ENCODE results near the gene TTLL10. TPM values are rescaled to one million over a fixed set of nuclear protein-coding genes. Genes with fewer than 3 reads are reported as not detected.
A peak's percentile ranks its signal among the peaks of the same experiment; 100 is the strongest.

Gene TTLL10
- total RNA-seq, 1 donor from 2014 or later, result not detected

DNA sequence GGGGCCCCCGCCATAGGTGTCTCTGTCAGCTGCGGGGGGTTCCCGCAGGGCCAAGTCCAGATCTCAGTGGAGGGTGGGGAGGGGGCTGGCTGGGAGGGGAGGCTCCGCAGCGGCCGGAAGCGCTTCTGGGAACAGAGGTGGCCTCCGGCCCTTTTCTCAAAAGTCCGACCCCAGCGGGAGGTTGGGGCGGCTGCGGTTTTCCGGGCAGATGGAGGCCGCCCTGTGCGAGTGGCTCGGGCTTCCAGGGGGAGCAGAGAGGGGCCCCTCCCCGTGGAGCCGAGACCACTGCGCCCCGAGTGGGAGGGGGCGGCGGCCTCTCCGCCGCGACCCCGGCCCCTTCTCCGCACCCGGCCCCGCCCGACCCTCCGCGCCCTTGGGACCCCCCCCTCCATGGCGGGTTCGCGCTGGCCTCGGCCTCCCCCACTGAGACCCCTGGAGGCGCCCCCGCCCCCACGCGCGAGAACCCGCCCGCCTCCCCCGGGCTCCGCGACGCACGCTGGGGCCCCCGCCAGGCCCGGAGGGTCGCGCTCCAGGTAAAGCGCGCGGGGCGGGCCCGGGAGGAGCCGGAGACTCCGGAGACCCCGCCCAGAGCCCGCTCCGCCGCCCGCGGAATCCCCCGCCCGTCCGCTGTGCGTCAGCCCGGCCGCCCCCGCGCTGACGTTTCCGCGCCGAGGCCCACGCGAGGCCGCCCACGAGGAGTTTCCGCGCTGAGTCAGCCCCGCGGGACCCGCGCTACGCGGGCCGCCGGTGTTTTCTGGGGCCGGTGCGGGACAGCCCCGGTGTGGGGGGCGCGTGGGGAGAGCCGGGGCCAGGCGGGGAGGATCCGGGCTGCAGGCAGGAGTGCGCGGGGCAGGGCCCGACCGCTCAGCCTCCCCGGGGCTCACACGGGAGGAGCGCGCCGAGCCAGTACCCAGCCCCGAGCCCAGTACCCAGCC is 27.5 kb downstream of the TTLL10 start:
- peak overlapping the region; percentile 30 for H3K4me3 ChIP-seq (ENCODE audit: low read depth, low read length)
- DNase-seq (ENCODE audit: low read depth) (peak; percentile 21), FAIRE-seq (no peak)
- no peaks in the 10 kb centered on the region for H3K36me3 ChIP-seq (ENCODE audit: control insufficient read depth, insufficient read depth, low read length)
- peaks cover 4% of the 10 kb centered on the region for H3K27me3 ChIP-seq (ENCODE audit: control insufficient read depth, insufficient read depth, low read length)
- TF ChIP-seq, protein P1, sequence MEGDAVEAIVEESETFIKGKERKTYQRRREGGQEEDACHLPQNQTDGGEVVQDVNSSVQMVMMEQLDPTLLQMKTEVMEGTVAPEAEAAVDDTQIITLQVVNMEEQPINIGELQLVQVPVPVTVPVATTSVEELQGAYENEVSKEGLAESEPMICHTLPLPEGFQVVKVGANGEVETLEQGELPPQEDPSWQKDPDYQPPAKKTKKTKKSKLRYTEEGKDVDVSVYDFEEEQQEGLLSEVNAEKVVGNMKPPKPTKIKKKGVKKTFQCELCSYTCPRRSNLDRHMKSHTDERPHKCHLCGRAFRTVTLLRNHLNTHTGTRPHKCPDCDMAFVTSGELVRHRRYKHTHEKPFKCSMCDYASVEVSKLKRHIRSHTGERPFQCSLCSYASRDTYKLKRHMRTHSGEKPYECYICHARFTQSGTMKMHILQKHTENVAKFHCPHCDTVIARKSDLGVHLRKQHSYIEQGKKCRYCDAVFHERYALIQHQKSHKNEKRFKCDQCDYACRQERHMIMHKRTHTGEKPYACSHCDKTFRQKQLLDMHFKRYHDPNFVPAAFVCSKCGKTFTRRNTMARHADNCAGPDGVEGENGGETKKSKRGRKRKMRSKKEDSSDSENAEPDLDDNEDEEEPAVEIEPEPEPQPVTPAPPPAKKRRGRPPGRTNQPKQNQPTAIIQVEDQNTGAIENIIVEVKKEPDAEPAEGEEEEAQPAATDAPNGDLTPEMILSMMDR (IDR thresholded peaks at IDR 0.05; ENCODE audit: insufficient read depth, low read length, severe bottlenecking), result no peak

DNA sequence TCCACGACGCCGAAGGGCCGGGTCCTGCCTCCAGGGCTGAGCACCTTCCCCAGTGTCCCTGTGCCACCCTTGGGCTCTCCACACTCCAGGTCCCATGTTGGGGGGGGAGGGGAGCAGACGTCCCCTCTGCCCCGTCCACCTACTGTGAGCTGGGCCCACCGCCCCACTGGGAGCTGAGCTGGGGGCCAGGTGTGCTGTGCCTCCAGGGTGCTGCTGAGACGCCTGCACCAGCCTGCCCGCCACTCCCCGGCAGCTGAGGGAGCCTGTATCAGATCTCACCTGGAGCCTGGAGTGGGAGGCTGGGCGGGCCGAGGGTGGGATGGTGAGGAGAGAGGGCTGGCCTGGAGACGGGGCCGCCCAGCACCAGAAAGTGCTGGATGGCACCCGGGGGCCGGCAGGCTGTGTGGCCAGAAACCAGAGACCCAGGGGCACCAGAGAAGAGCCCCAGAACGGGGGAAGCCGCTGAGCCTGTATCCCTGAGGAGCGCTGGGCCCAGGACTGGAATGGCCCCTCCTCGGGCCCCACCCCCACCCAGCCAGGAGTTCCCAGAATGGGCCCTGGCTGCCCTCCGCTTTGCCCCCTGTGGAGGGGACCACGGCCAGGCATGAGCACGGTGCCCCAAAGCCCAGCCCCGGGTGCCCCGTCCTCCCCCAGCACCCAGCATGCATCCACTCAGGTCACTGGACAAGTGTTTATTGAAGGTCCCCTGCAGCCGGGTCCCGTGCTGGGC is 29.3 kb downstream of the TTLL10 start:
- H3K36me3 ChIP-seq (ENCODE audit: control insufficient read depth, insufficient read depth, low read length), result no peaks in the 10 kb centered on the region
- FAIRE-seq (no peak), DNase-seq (ENCODE audit: low read depth) (peak; percentile 41)
- TF ChIP-seq, protein P1 (IDR thresholded peaks at IDR 0.05; ENCODE audit: insufficient read depth, low read length, severe bottlenecking), result no peak
- H3K27me3 ChIP-seq (ENCODE audit: control insufficient read depth, insufficient read depth, low read length), result peaks cover 4% of the 10 kb centered on the region
- peak overlapping the region; percentile 28 for H3K4me3 ChIP-seq (ENCODE audit: low read depth, low read length)

DNA sequence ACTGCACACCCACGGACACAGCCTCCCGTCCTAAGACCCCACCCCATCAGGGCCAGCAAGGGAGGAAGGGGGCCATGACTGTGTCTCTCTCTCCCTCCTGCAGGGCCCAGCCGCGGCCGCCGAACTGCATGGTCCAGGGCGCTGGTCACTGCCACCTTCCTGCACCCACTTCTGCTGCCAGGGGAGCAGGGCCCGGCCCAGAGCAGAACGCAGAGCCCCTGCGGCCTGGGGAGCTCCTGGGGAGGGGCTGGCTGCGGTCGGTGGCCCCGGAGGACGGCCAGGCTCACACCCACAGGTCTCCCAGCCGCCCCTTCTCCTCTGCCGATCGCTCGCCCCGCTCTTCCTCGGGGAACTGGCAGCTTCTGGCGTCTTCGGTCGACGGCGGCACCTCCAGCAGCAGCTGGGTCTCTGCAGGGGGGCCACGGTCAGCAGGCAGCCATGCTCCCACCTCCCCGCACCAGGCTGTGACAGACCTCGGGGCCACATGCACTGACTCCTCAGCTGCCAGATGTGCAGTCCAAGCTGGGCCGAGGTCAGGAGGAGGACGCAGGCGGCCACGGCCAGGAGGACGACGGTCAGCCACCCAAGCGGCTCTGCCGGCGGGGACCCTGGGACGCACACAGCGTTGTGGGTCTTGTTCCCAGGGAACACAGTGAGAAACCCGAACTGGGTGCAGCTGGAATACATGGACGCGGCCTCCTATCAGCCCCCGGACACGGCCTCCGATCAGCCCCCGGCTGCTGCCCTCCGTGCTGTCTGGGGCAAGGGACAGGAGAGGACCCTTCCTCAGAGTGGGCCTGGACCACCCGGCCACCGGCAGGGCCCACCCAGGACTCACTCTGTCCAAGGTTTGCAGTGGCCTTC is 30.1 kb downstream of the TTLL10 start:
- Histone ChIP-seq H3K4me3 (ENCODE audit: low read depth, low read length) (no peak overlapping the region), H3K27me3 (ENCODE audit: control insufficient read depth, insufficient read depth, low read length) (peaks cover 4% of the 10 kb centered on the region), H3K36me3 (ENCODE audit: control insufficient read depth, insufficient read depth, low read length) (no peaks in the 10 kb centered on the region)
- DNase-seq (ENCODE audit: low read depth), result no peak
- TF ChIP-seq, protein P1 (IDR thresholded peaks at IDR 0.05; ENCODE audit: insufficient read depth, low read length, severe bottlenecking), result no peak
- FAIRE-seq, result no peak

- FAIRE-seq (no peak), DNase-seq (ENCODE audit: low read depth) (no peak)
- H3K27me3 ChIP-seq (ENCODE audit: control insufficient read depth, insufficient read depth, low read length), result peaks cover 2% of the 10 kb centered on the region
- H3K4me3 ChIP-seq (ENCODE audit: low read depth, low read length), result no peak overlapping the region
- TF ChIP-seq, protein P1 (IDR thresholded peaks at IDR 0.05; ENCODE audit: insufficient read depth, low read length, severe bottlenecking), result no peak
- H3K36me3 ChIP-seq (ENCODE audit: control insufficient read depth, insufficient read depth, low read length), result no peaks in the 10 kb centered on the region
Observed at GRCh38 chr1:1204425-1204920, 30.8 kb downstream of the TTLL10 start.

DNA sequence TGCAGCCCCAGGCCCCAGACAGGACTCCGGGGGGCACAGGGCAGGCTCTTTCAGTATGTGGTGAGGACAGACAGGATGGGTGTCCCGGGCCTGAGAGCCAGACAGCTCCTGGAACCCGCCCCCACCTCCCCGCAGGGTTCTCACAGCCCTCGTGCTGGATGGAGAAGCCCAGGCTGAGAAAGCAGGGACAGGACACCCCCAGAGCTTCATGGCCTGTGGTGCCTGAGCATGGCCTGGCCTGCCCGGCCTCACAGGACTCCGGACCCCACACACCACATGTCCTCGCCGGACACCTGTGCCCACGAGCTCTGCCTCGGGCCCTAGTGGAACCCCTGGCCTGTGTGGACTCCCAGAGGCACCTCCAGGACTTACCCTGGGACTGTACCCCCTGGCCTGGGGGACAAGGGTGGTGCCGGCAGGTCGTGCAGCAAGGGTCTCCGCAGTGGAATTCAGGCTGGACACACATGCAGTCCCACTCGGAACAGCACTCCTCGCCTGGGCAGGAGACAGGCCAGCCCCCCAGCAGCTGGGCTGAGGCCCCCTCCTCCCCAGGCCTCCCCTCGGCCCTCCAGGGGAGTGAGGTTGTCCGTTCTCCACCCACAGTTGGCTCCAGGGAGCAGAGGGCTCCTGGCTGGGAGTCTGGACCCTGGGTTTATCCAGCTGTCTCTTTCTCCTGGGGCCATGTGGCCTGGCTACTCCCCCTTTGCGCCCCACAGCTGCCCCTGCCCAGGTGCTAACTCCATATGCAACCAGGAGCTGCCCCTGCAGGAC is 31.5 kb downstream of the TTLL10 start:
- Histone ChIP-seq H3K4me3 (ENCODE audit: low read depth, low read length) (no peak overlapping the region), H3K36me3 (ENCODE audit: control insufficient read depth, insufficient read depth, low read length) (no peaks in the 10 kb centered on the region), H3K27me3 (ENCODE audit: control insufficient read depth, insufficient read depth, low read length) (peaks cover 2% of the 10 kb centered on the region)
- FAIRE-seq (no peak), DNase-seq (ENCODE audit: low read depth) (no peak)
- TF ChIP-seq, protein P1 (IDR thresholded peaks at IDR 0.05; ENCODE audit: insufficient read depth, low read length, severe bottlenecking), result no peak
